Activated CD4-positive, alpha-beta T cell treated with anti-CD3 and anti-CD28 coated beads for 24 hours (primary cell): ENCODE results near the gene ASPHD1.
"Not testable (repeated sequence)": the region's sequence is repeated elsewhere in the genome, so short reads cannot be mapped to it uniquely, and the experiment has no call there.

Source experiments
- DNase-seq, 2 donors: peaks; one replicate each; pipeline ENCODE4 v3.0.0-alpha.2; 2020; ENCODE audit warnings: low read depth in 2 of 2

ASPHD1 gene

GRCh38 chr16:29907973-29908372 lies 7.7 kb downstream of the ASPHD1 start:
- DNase-seq = no peak

- DNase-seq = no peak
Measured at GRCh38 chr16:29908719-29909220, 8.5 kb downstream of the ASPHD1 start.

GRCh38 chr16:29909391-29909790 lies 9.1 kb downstream of the ASPHD1 start:
- DNase-seq = no peak

GRCh38 chr16:29909851-29910250 lies 9.6 kb downstream of the ASPHD1 start:
- not testable (repeated sequence) for DNase-seq

GRCh38 chr16:29910819-29911675 lies 10.8 kb downstream of the ASPHD1 start:
- no peak for DNase-seq

- no peak for DNase-seq
Measured at GRCh38 chr16:29911676-29912010, 11.4 kb downstream of the ASPHD1 start.

- DNase-seq = no peak
Measured at GRCh38 chr16:29912087-29912486, 11.8 kb downstream of the ASPHD1 start.

- DNase-seq = no peak
Measured at GRCh38 chr16:29913514-29913913, 13.2 kb downstream of the ASPHD1 start.

- DNase-seq = no peak
Measured at GRCh38 chr16:29915590-29916247, 15.4 kb downstream of the ASPHD1 start.

GRCh38 chr16:29916979-29917378 lies 16.7 kb downstream of the ASPHD1 start:
- DNase-seq = no peak

- no peak for DNase-seq
Measured at GRCh38 chr16:29920288-29921033, 20.2 kb downstream of the ASPHD1 start.

GRCh38 chr16:29921034-29921385 lies 20.7 kb downstream of the ASPHD1 start:
- DNase-seq = no peak

- no peak for DNase-seq
Measured at GRCh38 chr16:29922326-29922725, 22.0 kb downstream of the ASPHD1 start.

- DNase-seq = no peak
Measured at GRCh38 chr16:29922986-29923501, 22.8 kb downstream of the ASPHD1 start.

- DNase-seq = no peak
Measured at GRCh38 chr16:29925105-29925756, 24.9 kb downstream of the ASPHD1 start.

GRCh38 chr16:29925781-29926710 lies 25.8 kb downstream of the ASPHD1 start, which contains the start of gene KCTD13:
KCTD13 (minus strand) TSS chr16:29926226; CDS start chr16:29926033, 193 bp downstream.
- DNase-seq = peak; percentile 79 to 82

GRCh38 chr16:29926711-29927052 lies 26.4 kb downstream of the ASPHD1 start:
- DNase-seq = no peak

- no peak for DNase-seq
Measured at GRCh38 chr16:29927070-29927905, 27.0 kb downstream of the ASPHD1 start.

- not testable (repeated sequence) for DNase-seq
Measured at GRCh38 chr16:29931750-29932149, 31.5 kb downstream of the ASPHD1 start.

GRCh38 chr16:29940656-29941055 lies 40.4 kb downstream of the ASPHD1 start:
- DNase-seq = no peak
